HCT116 (cell line): ENCODE measurements around the gene PGPEP1. TPM values are rescaled to one million over a fixed set of nuclear protein-coding genes. Genes with fewer than 3 reads are reported as not detected.

ENCODE experiments used
- ATAC-seq: fragments of 200-7000 bp; cut with Tn5 transposase; 2 replicates; pipeline ENCODE4 v1.9.1; 2020; ENCODE audit warnings: mild to moderate bottlenecking, moderate library complexity
- BruUV-seq: library from RNA; stranded (reverse); fragments of 400-500 nt; replicated peaks from 2 replicates; lab custom pipeline; 2021; lab: Mats Ljungman, UMichigan
- CTCF ChIA-PET: fragments of 300-600 bp; sonication (Branson Sonifier 250); formaldehyde crosslinking; loops from one replicate; lab custom pipeline; 2021; ENCODE audit warnings: antibody characterized with exemption; lab: Charles Lee
- POLR2A ChIA-PET: fragments of 300-600, 350-600 bp; sonication (Branson Sonifier 250); formaldehyde crosslinking; loops from one replicate; lab custom pipeline; 2021; ENCODE audit warnings: antibody characterized with exemption; lab: Charles Lee
- RAD21 ChIA-PET, 2 experiments: fragments of 300-600 bp; sonication (Branson Sonifier 250); formaldehyde crosslinking; loops; one replicate each; lab custom pipeline; 2023; ENCODE audit warnings: low total read pairs in 2 of 2; ENCODE audit not compliant: uncharacterized antibody in 2 of 2, unreplicated experiment in 2 of 2, low non-redundant PET in 1 of 2; lab: Charles Lee
- DNase-seq: peaks from one replicate; pipeline ENCODE4 v3.0.0-alpha.2; 2010; ENCODE audit warnings: low read depth, low spot score
- H2AFZ ChIP-seq: fragments of 200-600 bp; shearing (Covaris generic), sonication (generic); 2 replicates; pipeline ENCODE4 v1.6.1; 2017; ENCODE audit warnings: low read depth, mixed run types, mixed read lengths, antibody characterized with exemption, low read length; ENCODE audit not compliant: poor library complexity, severe bottlenecking
- H3K27ac ChIP-seq: 2 replicates; pipeline ENCODE4 v1.5.1; 2012; ENCODE audit warnings: low read depth, low read length
- H3K27me3 ChIP-seq: fragments of 200-600 bp; sonication (generic); 2 replicates; pipeline ENCODE4 v1.6.1; 2016; ENCODE audit warnings: mixed run types, low read length, mixed read lengths; ENCODE audit not compliant: insufficient read depth
- H3K36me3 ChIP-seq, 2 experiments: fragments of 200-500 bp in 1 of 2; fragments of 200-600 bp in 1 of 2; sonication (Bioruptor generic) in 1 of 2; sonication (generic) in 1 of 2; 2 replicates each; pipeline versions ENCODE4 v1.5.1 to v1.6.1; 2014 to 2016; ENCODE audit warnings: low read length in 2 of 2, inconsistent platforms in 1 of 2, mixed read lengths in 1 of 2, mixed run types in 1 of 2; ENCODE audit not compliant: insufficient read depth in 2 of 2, control insufficient read depth in 1 of 2
- H3K4me1 ChIP-seq, 2 experiments: fragments of 200-600 bp in 1 of 2; sonication (generic) in 1 of 2; 2 replicates each; pipeline versions ENCODE4 v1.5.1 to v1.6.1; 2012 to 2017; ENCODE audit warnings: low read length in 2 of 2, inconsistent platforms in 1 of 2, mild to moderate bottlenecking in 1 of 2, mixed read lengths in 1 of 2, mixed run types in 1 of 2, moderate library complexity in 1 of 2; ENCODE audit not compliant: insufficient read depth in 2 of 2, control insufficient read depth in 1 of 2
- H3K4me2 ChIP-seq: fragments of 200-600 bp; sonication (generic); 2 replicates; pipeline ENCODE4 v1.6.1; 2017; ENCODE audit warnings: mixed run types, low read length, mixed read lengths
- H3K4me3 ChIP-seq, 2 experiments: fragments of 200-600 bp in 1 of 2; sonication (generic) in 1 of 2; replicated peaks in 1 of 2; 2 replicates each; pipeline ENCODE4 v1.5.1; 2011 to 2016; ENCODE audit warnings: low read length in 2 of 2, control low read depth in 1 of 2, low read depth in 1 of 2, mild to moderate bottlenecking in 1 of 2, mixed read lengths in 1 of 2, mixed run types in 1 of 2
- H3K79me2 ChIP-seq: fragments of 200-600 bp; sonication (generic); 2 replicates; pipeline ENCODE4 v1.6.1; 2017; ENCODE audit warnings: mild to moderate bottlenecking, mixed run types, low read length, moderate library complexity, mixed read lengths; ENCODE audit not compliant: insufficient read depth
- H3K9ac ChIP-seq: fragments of 200-600 bp; sonication (generic); 2 replicates; pipeline ENCODE4 v1.6.1; 2016; ENCODE audit warnings: low read length, mixed read lengths
- H3K9me2 ChIP-seq: fragments of 200-600 bp; sonication (generic), shearing (Covaris generic); 2 replicates; pipeline ENCODE4 v1.6.1; 2017; ENCODE audit warnings: mixed run types, mild to moderate bottlenecking, moderate library complexity; ENCODE audit not compliant: insufficient read depth
- H3K9me3 ChIP-seq, 2 experiments: fragments of 200-500 bp in 1 of 2; fragments of 200-600 bp in 1 of 2; sonication (Bioruptor generic) in 1 of 2; sonication (generic) in 1 of 2; 2 replicates each; pipeline ENCODE4 v1.6.1; 2014 to 2017; ENCODE audit warnings: low read length in 2 of 2, mixed read lengths in 2 of 2, inconsistent platforms in 1 of 2, low read depth in 1 of 2, mild to moderate bottlenecking in 1 of 2, mixed run types in 1 of 2, moderate library complexity in 1 of 2; ENCODE audit not compliant: control insufficient read depth in 1 of 2, insufficient read depth in 1 of 2
- H4K20me1 ChIP-seq: fragments of 200-600 bp; sonication (generic), shearing (Covaris generic); 2 replicates; pipeline ENCODE4 v1.6.1; 2017; ENCODE audit warnings: mixed run types, mild to moderate bottlenecking, moderate library complexity; ENCODE audit not compliant: insufficient read depth
- EZH2phosphoT487 ChIP-seq: fragments of 200-600 bp; IDR thresholded peaks from 2 replicates; pipeline ENCODE4 v1.6.1; 2018; ENCODE audit warnings: antibody characterized with exemption, borderline replicate concordance
- POLR2AphosphoS5 ChIP-seq: IDR thresholded peaks from 2 replicates; pipeline ENCODE4 v1.6.1; 2011; ENCODE audit warnings: mild to moderate bottlenecking, low read depth, low read length, moderate library complexity
- REST ChIP-seq: IDR thresholded peaks from 2 replicates; pipeline ENCODE4 v1.6.1; 2012; ENCODE audit warnings: low read depth
- SP1 ChIP-seq: IDR thresholded peaks from 2 replicates; pipeline ENCODE4 v1.6.1; 2012; ENCODE audit warnings: low read depth
- intact Hi-C: fragments of 100-400 bp; cut with micrococcal nuclease; formaldehyde crosslinking; loops from 2 replicates; pipeline ENCODE4 v1.10.0; 2022
- total RNA-seq: library from RNA; stranded (reverse); gene quantifications from one replicate; pipeline ENCODE4 v1.2.1, GENCODE V29; 2021; ENCODE audit not compliant: unreplicated experiment
- TF ChIP-seq, protein P1 (sequence below): IDR thresholded peaks from 2 replicates; pipeline ENCODE4 v1.6.1; 2012

PGPEP1 gene
- total RNA-seq, 1 experiment from 2014 or later, result 30.9 TPM

GRCh38 chr19:18357041-18357440 is 16.6 kb downstream of the PGPEP1 start:
- ChIA-PET CTCF (no interaction called here), RAD21 (interaction anchor here in 1 of 2 experiments (0.6 kb wide), 1 partner anchor 56 kb away, joined by 4 read pairs; no protein-coding TSS in a partner anchor), POLR2A (no interaction called here)
- H3K4me1 ChIP-seq, result peaks cover 22 to 28% of the 10 kb centered on the region in 2 experiments; a peak in 3 of 4 replicates
- H3K9me3 ChIP-seq, result no peaks in the 10 kb centered on the region
- H3K4me2 ChIP-seq, result no peak overlapping the region
- no peaks in the 10 kb centered on the region for H4K20me1 ChIP-seq
- no peaks in the 10 kb centered on the region for H3K79me2 ChIP-seq
- DNase-seq (no peak), ATAC-seq (no peak)
- BruUV-seq, result no TSS peak
- intact Hi-C loops, result no loop called here
- H3K4me3 ChIP-seq, result no peak overlapping the region
- peak overlapping the region; percentile 44; the same call in 1 of the 2 replicates for H3K27ac ChIP-seq
- no peak overlapping the region for H3K9ac ChIP-seq
- no peak overlapping the region for H2AFZ ChIP-seq
- peaks cover 0 to 8% of the 10 kb centered on the region in 2 experiments; a peak in 2 of 4 replicates for H3K36me3 ChIP-seq
- TF ChIP-seq SP1 (no peak), EZH2phosphoT487 (no peak), POLR2AphosphoS5 (no peak), REST (no peak)
- TF ChIP-seq, protein P1, sequence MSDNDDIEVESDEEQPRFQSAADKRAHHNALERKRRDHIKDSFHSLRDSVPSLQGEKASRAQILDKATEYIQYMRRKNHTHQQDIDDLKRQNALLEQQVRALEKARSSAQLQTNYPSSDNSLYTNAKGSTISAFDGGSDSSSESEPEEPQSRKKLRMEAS, result no peak
- no peaks in the 10 kb centered on the region for H3K27me3 ChIP-seq
- no peaks in the 10 kb centered on the region for H3K9me2 ChIP-seq
